ENCODE results near the gene KIAA0825. TPM values are rescaled to one million over a fixed set of nuclear protein-coding genes. Genes with fewer than 3 reads are reported as not detected.

KIAA0825 gene
- total RNA-seq, 1 donor from 2014 or later, result 0.26 TPM

- DNase-seq (ENCODE audit: low read depth), result no peak
- H3K4me3 ChIP-seq (ENCODE audit: low read depth, low read length), result no peak overlapping the region
- no peaks in the 10 kb centered on the region for H3K36me3 ChIP-seq (ENCODE audit: control insufficient read depth, insufficient read depth, low read length)
- no peaks in the 10 kb centered on the region for H3K27me3 ChIP-seq (ENCODE audit: control insufficient read depth, insufficient read depth, low read length)
- TF ChIP-seq, protein P1, sequence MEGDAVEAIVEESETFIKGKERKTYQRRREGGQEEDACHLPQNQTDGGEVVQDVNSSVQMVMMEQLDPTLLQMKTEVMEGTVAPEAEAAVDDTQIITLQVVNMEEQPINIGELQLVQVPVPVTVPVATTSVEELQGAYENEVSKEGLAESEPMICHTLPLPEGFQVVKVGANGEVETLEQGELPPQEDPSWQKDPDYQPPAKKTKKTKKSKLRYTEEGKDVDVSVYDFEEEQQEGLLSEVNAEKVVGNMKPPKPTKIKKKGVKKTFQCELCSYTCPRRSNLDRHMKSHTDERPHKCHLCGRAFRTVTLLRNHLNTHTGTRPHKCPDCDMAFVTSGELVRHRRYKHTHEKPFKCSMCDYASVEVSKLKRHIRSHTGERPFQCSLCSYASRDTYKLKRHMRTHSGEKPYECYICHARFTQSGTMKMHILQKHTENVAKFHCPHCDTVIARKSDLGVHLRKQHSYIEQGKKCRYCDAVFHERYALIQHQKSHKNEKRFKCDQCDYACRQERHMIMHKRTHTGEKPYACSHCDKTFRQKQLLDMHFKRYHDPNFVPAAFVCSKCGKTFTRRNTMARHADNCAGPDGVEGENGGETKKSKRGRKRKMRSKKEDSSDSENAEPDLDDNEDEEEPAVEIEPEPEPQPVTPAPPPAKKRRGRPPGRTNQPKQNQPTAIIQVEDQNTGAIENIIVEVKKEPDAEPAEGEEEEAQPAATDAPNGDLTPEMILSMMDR (IDR thresholded peaks at IDR 0.05; ENCODE audit: insufficient read depth, low read length, severe bottlenecking), result no peak
- no peak for FAIRE-seq
Observed at GRCh38 chr5:94391996-94392395, 226.4 kb downstream of the KIAA0825 start.

- DNase-seq (ENCODE audit: low read depth) (no peak), FAIRE-seq (no peak)
- Histone ChIP-seq H3K4me3 (ENCODE audit: low read depth, low read length) (no peak overlapping the region), H3K36me3 (ENCODE audit: control insufficient read depth, insufficient read depth, low read length) (no peaks in the 10 kb centered on the region), H3K27me3 (ENCODE audit: control insufficient read depth, insufficient read depth, low read length) (no peaks in the 10 kb centered on the region)
- TF ChIP-seq, protein P1 (IDR thresholded peaks at IDR 0.05; ENCODE audit: insufficient read depth, low read length, severe bottlenecking), result no peak
Observed at GRCh38 chr5:94389515-94389899, 228.9 kb downstream of the KIAA0825 start.

DNA sequence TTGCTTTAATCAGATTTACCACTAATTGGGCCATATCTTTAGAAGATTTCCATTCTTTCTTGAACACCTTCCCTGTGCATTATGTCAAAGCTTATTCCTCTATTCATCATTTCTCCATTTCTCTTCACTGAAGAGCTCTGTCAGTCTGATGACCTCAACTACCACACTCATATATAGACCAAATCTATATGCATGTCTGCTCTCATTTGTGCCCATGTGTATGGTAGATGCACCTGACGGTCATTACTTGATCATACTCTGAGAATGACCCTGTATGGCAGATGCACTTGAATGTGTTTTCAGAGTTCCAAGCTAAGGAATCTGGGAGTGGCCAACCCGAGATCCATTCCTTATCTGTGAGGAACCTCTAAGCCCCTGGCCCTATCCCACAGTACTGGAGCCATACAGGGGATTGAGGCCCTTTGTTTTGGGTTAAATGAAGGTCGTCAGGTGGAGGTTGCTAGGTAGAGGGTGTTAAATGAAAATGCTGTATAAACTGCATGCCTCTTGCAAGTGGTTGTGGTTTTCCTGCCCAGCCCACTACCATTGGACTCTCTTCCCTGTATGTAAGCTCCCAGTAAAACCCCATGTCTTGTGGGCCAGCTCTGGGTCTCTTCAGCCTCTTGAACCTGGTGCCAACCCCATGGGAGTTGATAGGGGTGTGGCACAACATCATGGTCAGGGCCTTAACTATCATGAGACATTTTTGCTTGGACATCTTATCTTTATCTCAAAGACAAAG lies 229.5 kb downstream of the KIAA0825 start:
- TF ChIP-seq, protein P1 (IDR thresholded peaks at IDR 0.05; ENCODE audit: insufficient read depth, low read length, severe bottlenecking), result no peak
- FAIRE-seq, result no peak
- no peak for DNase-seq (ENCODE audit: low read depth)
- no peak overlapping the region for H3K4me3 ChIP-seq (ENCODE audit: low read depth, low read length)
- H3K36me3 ChIP-seq (ENCODE audit: control insufficient read depth, insufficient read depth, low read length), result no peaks in the 10 kb centered on the region
- no peaks in the 10 kb centered on the region for H3K27me3 ChIP-seq (ENCODE audit: control insufficient read depth, insufficient read depth, low read length)

GRCh38 chr5:94385767-94386166 lies 232.6 kb downstream of the KIAA0825 start:
- Histone ChIP-seq H3K4me3 (ENCODE audit: low read depth, low read length) (no peak overlapping the region), H3K36me3 (ENCODE audit: control insufficient read depth, insufficient read depth, low read length) (no peaks in the 10 kb centered on the region), H3K27me3 (ENCODE audit: control insufficient read depth, insufficient read depth, low read length) (no peaks in the 10 kb centered on the region)
- DNase-seq (ENCODE audit: low read depth), result no peak
- FAIRE-seq, result no peak
- TF ChIP-seq, protein P1 (IDR thresholded peaks at IDR 0.05; ENCODE audit: insufficient read depth, low read length, severe bottlenecking), result no peak

DNA sequence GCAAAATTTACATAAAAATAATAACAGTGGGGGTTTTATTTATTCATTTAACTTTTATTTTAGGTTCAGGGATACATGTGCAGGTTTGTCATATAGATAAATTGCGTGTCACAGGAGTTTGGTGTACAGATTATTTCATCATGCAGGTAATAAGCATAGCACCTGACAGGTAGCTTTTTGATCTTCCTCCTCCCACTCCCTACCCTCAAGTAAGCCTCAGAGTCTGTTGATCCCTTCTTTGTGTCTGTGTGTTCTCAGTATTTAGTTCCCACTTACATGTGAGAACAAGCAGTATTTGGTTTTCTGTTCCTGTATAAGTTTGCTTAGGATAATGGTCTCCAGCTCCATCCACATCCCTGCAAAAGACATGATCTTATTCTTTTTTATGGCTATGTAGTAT lies 240.3 kb downstream of the KIAA0825 start:
- Histone ChIP-seq H3K36me3 (ENCODE audit: control insufficient read depth, insufficient read depth, low read length) (no peaks in the 10 kb centered on the region), H3K27me3 (ENCODE audit: control insufficient read depth, insufficient read depth, low read length) (no peaks in the 10 kb centered on the region), H3K4me3 (ENCODE audit: low read depth, low read length) (no peak overlapping the region)
- DNase-seq (ENCODE audit: low read depth) (no peak), FAIRE-seq (no peak)
- TF ChIP-seq, protein P1 (IDR thresholded peaks at IDR 0.05; ENCODE audit: insufficient read depth, low read length, severe bottlenecking), result no peak

All from bronchial epithelial cell (primary cell).